Lung (tissue), 12 donors: ENCODE results near the gene KCNQ4. TPM values are rescaled to one million over a fixed set of nuclear protein-coding genes. Genes with fewer than 3 reads are reported as not detected.

ENCODE experiments used
- ATAC-seq: fragments of 200-7000 bp; cut with Tn5 transposase; one replicate; pipeline ENCODE4 v1.9.1; 2020; ENCODE audit warnings: moderate number of reproducible peaks; ENCODE audit not compliant: insufficient read depth, low FRiP score
- DNase-seq, 3 donors: peaks; one replicate each; pipeline ENCODE4 v3.0.0-alpha.2; 2013 to 2017
- H3K27ac ChIP-seq, 2 donors: one replicate each; pipeline ENCODE4 v1.5.1; 2013; ENCODE audit warnings: mild to moderate bottlenecking in 2 of 2, moderate library complexity in 2 of 2, control low read depth in 1 of 2, inconsistent platforms in 1 of 2, low read depth in 1 of 2, low read length in 1 of 2
- H3K27me3 ChIP-seq, 3 donors: one replicate each; pipeline ENCODE4 v1.5.1; 2013; ENCODE audit warnings: low read length in 2 of 3; ENCODE audit not compliant: control insufficient read depth in 3 of 3, insufficient read depth in 3 of 3
- H3K36me3 ChIP-seq, 4 donors: one replicate each; pipeline ENCODE4 v1.5.1; 2013; ENCODE audit warnings: low read length in 4 of 4, mild to moderate bottlenecking in 1 of 4, moderate library complexity in 1 of 4; ENCODE audit not compliant: control insufficient read depth in 4 of 4, insufficient read depth in 4 of 4
- H3K4me1 ChIP-seq, 5 donors: one replicate each; pipeline ENCODE4 v1.5.1; 2013; ENCODE audit warnings: low read length in 5 of 5, mild to moderate bottlenecking in 2 of 5, moderate library complexity in 1 of 5; ENCODE audit not compliant: control insufficient read depth in 5 of 5, insufficient read depth in 5 of 5
- H3K4me3 ChIP-seq: one replicate; pipeline ENCODE4 v1.5.1; 2013; ENCODE audit warnings: mild to moderate bottlenecking, control low read depth, moderate library complexity
- H3K9ac ChIP-seq, 2 donors: one replicate each; pipeline ENCODE4 v1.5.1; 2013; ENCODE audit warnings: low read length in 2 of 2, control low read depth in 1 of 2; ENCODE audit not compliant: insufficient read depth in 1 of 2
- H3K9me3 ChIP-seq, 4 donors: one replicate each; pipeline ENCODE4 v1.5.1; 2013; ENCODE audit warnings: low read length in 3 of 4, mild to moderate bottlenecking in 1 of 4, moderate library complexity in 1 of 4; ENCODE audit not compliant: control insufficient read depth in 4 of 4, insufficient read depth in 3 of 4
- CTCF ChIP-seq: IDR thresholded peaks from 2 replicates; pipeline ENCODE4 v1.5.1; 2012; ENCODE audit warnings: mild to moderate bottlenecking; ENCODE audit errors: control extremely low read depth, extremely low read depth
- WGBS, 2 donors: extraction: QIAGEN DNeasy Blood & Tissue Kit; methylation state at CpG; one replicate each; pipeline ENCODE4 v1.1.7; 2013; 5-methylcytosine and 5-hydroxymethylcytosine counted together
- polyA plus RNA-seq, 2 donors: library from polyadenylated mRNA; stranded (reverse); fragments of 200-250 nt; gene quantifications; one replicate each; pipeline ENCODE4 v1.2.1, GENCODE V29; 2013
- total RNA-seq, 2 donors: library from RNA; depleted of rRNA in 1 of 2; stranded (reverse); fragments of >200 nt in 1 of 2; gene quantifications; one replicate each; pipeline ENCODE4 v1.2.1, GENCODE V29; 2014 to 2021
- donor health status: control.
- donor health status: control.
- donor health status: Bipolar disorder and iron deficiency.
- donor health status: healthy.
- donor health status: DM: yes; HTN: yes; CAD: no.

KCNQ4 gene
- total and polyA plus RNA-seq, 4 donors: 0.54 to 0.98 (median 0.59) TPM

DNA sequence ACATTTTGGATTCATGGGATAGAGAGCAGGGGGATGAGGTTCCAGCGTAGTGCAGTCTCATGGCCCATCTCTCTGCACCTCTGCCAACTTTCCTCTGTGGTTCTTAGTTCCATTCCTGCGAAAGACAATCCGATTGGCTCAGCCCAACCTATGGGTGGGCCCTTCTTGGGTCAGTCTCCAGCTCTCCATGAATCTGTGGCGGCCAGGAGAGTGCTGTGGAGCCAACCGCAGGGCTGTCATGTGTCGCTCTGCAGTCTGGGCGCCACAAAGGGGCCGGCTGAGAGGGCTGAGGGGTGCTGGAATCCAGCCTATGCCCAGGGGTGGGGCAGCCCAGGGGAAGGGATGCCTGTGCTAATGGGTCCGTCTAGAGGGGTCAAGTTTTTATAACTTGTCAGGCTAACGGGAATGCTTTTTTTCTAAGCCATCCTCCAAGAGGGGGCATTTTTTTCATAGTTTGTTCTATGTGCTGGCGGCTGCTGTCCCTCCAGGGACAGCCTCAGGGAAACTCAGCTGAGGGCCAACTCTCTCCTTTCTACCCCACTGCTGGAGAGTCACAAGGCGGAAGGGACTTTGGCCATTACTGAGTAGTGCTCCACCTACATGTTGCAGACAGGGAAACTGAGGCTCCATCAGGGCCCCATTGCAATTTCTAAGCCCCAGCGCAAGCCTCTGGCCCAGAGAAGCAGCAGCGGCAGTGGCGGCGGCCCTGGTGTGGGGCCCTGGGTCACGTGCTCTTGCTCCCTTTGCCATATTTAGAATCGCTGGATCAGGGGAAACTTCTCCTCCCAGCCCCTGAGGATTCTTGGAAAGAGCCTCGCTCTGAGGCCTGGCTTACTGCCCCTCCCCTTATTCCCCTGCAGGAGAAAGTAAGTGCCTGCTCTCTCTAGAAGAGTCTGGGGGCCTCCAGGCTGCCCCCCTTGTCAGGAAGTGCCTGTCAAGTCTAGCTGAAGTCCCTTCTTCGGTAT, 23.4 kb downstream of the KCNQ4 start:
- H3K9ac ChIP-seq: no peak overlapping the region
- 74 to 83% methylated on average over 20 of the region's 20 CpGs for WGBS, 2 donors
- H3K27me3 ChIP-seq: no peaks in the 10 kb centered on the region
- no peak for TF ChIP-seq CTCF
- H3K27ac ChIP-seq: peak overlapping the region in 1 of 2 donors; percentile 20
- ATAC-seq (no peak), DNase-seq (peak; percentile 71 to 90 (median 82))
- no peaks in the 10 kb centered on the region for H3K9me3 ChIP-seq
- H3K4me3 ChIP-seq: no peak overlapping the region
- H3K4me1 ChIP-seq: peaks cover 0 to 23% (median 2%) of the 10 kb centered on the region in 5 donors
- no peaks in the 10 kb centered on the region for H3K36me3 ChIP-seq

GRCh38 chr1:40808002-40808401, 24.4 kb downstream of the KCNQ4 start:
- TF ChIP-seq CTCF: no peak

GRCh38 chr1:40808444-40808843, 24.9 kb downstream of the KCNQ4 start:
- 82 to 93% methylated on average over 3 of the region's 3 CpGs for WGBS, 2 donors
- no peak for ATAC-seq

More at GRCh38 chr1:40808002-40808401, 24.4 kb downstream of the KCNQ4 start:
- peaks cover 0 to 21% (median 2%) of the 10 kb centered on the region in 5 donors for H3K4me1 ChIP-seq
- H3K27me3 ChIP-seq: no peaks in the 10 kb centered on the region
- no peaks in the 10 kb centered on the region for H3K36me3 ChIP-seq
- DNase-seq: no peak
- H3K4me3 ChIP-seq: no peak overlapping the region
- H3K27ac ChIP-seq: no peak overlapping the region
- 61 to 74% methylated on average over 3 of the region's 3 CpGs for WGBS, 2 donors
- ATAC-seq: no peak
- no peak overlapping the region for H3K9ac ChIP-seq
- H3K9me3 ChIP-seq: no peaks in the 10 kb centered on the region

More at GRCh38 chr1:40808444-40808843, 24.9 kb downstream of the KCNQ4 start:
- Histone ChIP-seq H3K4me3 (no peak overlapping the region), H3K9me3 (no peaks in the 10 kb centered on the region), H3K4me1 (peaks cover 0 to 21% (median 2%) of the 10 kb centered on the region in 5 donors), H3K9ac (no peak overlapping the region), H3K27me3 (no peaks in the 10 kb centered on the region), H3K36me3 (no peaks in the 10 kb centered on the region), H3K27ac (no peak overlapping the region)
- DNase-seq: no peak
- no peak for TF ChIP-seq CTCF
